ENCODE results near the gene RIPK1. TPM values are rescaled to one million over a fixed set of nuclear protein-coding genes. Genes with fewer than 3 reads are reported as not detected.
"Not testable (repeated sequence)": the region's sequence is repeated elsewhere in the genome, so short reads cannot be mapped to it uniquely, and the experiment has no call there.

Gene RIPK1
- total and polyA plus RNA-seq, 4 donors, result 9.9 to 27.3 (median 22.5) TPM

DNA sequence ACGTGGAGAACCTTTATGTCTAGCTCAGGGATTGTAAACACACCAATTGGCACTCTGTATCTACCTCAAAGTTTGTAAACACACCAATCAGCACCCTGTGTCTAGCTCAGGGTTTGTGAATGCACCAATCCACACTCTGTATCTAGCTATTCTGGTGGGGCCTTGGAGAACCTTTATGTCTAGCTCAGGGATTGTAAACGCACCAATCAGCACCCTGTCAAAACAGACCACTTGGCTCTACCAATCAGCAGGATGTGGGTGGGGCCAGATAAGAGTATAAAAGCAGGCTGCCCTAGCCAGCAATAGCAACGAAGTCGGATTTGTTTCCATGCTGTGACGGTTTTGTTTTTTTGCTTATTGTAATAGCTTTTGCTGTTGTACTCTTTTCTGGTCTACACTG lies 40.1 kb upstream of the RIPK1 start:
- H3K4me3 ChIP-seq (ENCODE audit: low read length in 2 of 2); H3K9me3 ChIP-seq (ENCODE audit: control insufficient read depth, low read length); H3K36me3 ChIP-seq (ENCODE audit: control insufficient read depth in 1 of 2, insufficient read depth in 2 of 2, low read length in 1 of 2); DNase-seq; intact Hi-C loops (cut with DNase I); H3K4me1 ChIP-seq (ENCODE audit: control insufficient read depth in 1 of 2, insufficient read depth in 2 of 2, low read length in 2 of 2); H3K27me3 ChIP-seq (ENCODE audit: control insufficient read depth in 1 of 2, insufficient read depth in 2 of 2, low read length in 1 of 2); H3K27ac ChIP-seq (ENCODE audit: low read depth in 1 of 2, low read length in 2 of 2); ATAC-seq (ENCODE audit: low FRiP score): not testable (repeated sequence)
- WGBS, 2 donors, result 50 to 57% methylated on average over 5 of the region's 5 CpGs

DNA sequence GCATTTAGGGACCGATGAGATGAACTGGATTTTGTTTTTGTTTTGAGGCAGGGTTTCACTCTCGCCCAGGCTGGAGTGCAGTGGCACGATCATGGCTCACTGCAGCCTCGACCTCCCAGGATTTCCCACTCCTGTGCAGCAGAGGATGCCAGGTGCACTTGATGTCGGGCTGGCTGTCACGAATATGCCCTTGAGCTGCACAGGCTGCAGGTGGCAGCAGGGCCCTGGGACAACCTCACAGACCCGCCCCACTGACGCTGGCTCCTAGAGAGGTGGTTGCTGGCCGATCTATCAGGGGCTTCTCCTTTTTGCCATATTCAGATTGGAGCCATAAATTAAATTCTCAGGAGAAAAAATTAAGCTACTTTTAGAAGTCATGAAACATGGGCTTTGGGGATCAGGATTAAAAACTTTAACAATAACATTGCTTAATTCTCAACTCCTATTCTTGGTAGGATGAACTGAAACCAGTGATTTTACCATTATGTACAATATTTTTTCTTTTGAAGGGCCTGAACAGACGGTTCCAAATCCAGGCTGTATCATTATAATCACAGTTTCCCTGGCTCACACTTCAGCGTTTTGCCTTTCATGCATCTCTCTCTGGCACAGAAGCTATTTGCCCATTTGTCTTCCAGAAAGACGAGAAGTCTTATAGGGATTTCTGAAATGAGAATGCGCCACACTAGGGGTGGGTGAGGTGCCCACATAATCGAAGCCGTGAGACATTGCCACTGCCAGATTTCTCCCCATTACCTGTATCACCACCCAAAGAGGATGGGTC lies 36.2 kb upstream of the RIPK1 start:
- ATAC-seq (ENCODE audit: low FRiP score), result no peak

DNA sequence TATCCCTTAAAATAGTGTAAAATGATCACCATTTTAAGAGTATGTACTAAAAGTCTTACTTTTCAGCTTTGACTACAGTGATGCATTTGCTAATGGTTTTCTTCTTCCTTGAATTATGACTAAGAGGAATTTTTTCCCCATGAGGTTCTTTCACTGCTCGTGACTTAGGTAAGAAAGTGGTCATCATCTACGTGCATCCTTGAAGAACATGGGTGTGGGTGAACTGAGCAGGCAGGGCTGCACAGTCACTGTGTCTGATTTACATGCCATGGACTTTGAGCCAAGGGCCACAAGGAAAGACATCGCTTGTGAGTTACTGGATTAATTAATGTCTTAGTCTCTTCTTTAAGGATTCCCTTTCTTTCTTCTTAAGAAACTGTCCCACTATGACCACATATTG lies 35.3 kb upstream of the RIPK1 start:
- DNase-seq (no peak), ATAC-seq (ENCODE audit: low FRiP score) (no peak)
- 94 to 95% methylated on average over 3 of the region's 3 CpGs for WGBS, 2 donors
- Histone ChIP-seq H3K4me1 (ENCODE audit: control insufficient read depth in 1 of 2, insufficient read depth in 2 of 2, low read length in 2 of 2) (no peaks in the 10 kb centered on the region), H3K27me3 (ENCODE audit: control insufficient read depth in 1 of 2, insufficient read depth in 2 of 2, low read length in 1 of 2) (no peaks in the 10 kb centered on the region), H3K9me3 (ENCODE audit: control insufficient read depth, low read length) (no peaks in the 10 kb centered on the region), H3K27ac (ENCODE audit: low read depth in 1 of 2, low read length in 2 of 2) (no peak overlapping the region), H3K36me3 (ENCODE audit: control insufficient read depth in 1 of 2, insufficient read depth in 2 of 2, low read length in 1 of 2) (no peaks in the 10 kb centered on the region), H3K4me3 (ENCODE audit: low read length in 2 of 2) (no peak overlapping the region)
- intact Hi-C loops (cut with DNase I), result no loop called here

More for the DNA sequence above, 36.2 kb upstream of the RIPK1 start:
- Histone ChIP-seq H3K27me3 (ENCODE audit: control insufficient read depth in 1 of 2, insufficient read depth in 2 of 2, low read length in 1 of 2) (no peaks in the 10 kb centered on the region), H3K27ac (ENCODE audit: low read depth in 1 of 2, low read length in 2 of 2) (no peak overlapping the region), H3K4me1 (ENCODE audit: control insufficient read depth in 1 of 2, insufficient read depth in 2 of 2, low read length in 2 of 2) (no peaks in the 10 kb centered on the region), H3K4me3 (ENCODE audit: low read length in 2 of 2) (no peak overlapping the region), H3K36me3 (ENCODE audit: control insufficient read depth in 1 of 2, insufficient read depth in 2 of 2, low read length in 1 of 2) (no peaks in the 10 kb centered on the region), H3K9me3 (ENCODE audit: control insufficient read depth, low read length) (no peaks in the 10 kb centered on the region)
- intact Hi-C loops (cut with DNase I), result no loop called here
- 67 to 76% methylated on average over 15 of the region's 15 CpGs for WGBS, 2 donors
- no peak for DNase-seq

DNA sequence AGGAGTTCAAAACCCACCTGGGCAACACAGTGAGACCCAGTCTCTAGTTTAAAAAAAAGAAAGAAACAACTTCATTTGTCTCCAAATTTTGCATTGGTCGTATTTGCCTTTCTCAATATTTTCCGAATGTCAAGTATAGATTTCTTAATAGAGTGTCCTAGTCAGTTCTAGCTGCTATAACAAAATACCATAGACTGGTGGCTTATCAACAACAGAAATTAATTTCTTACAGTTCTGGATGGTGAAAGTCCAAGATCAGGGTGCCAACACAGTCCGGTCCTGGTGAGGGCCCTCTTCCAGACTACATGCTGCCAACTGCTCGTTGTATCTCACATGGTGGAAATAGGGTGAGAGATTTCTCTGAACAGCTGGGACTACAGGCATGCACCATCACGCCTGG lies 34.6 kb upstream of the RIPK1 start:
- intact Hi-C loops (cut with DNase I), result no loop called here
- H3K4me1 ChIP-seq (ENCODE audit: control insufficient read depth in 1 of 2, insufficient read depth in 2 of 2, low read length in 2 of 2), result no peaks in the 10 kb centered on the region
- H3K27ac ChIP-seq (ENCODE audit: low read depth in 1 of 2, low read length in 2 of 2), result no peak overlapping the region
- H3K4me3 ChIP-seq (ENCODE audit: low read length in 2 of 2), result no peak overlapping the region
- WGBS, 2 donors, result 94 to 95% methylated on average over 5 of the region's 5 CpGs
- DNase-seq (no peak), ATAC-seq (ENCODE audit: low FRiP score) (no peak)
- no peaks in the 10 kb centered on the region for H3K27me3 ChIP-seq (ENCODE audit: control insufficient read depth in 1 of 2, insufficient read depth in 2 of 2, low read length in 1 of 2)
- no peaks in the 10 kb centered on the region for H3K36me3 ChIP-seq (ENCODE audit: control insufficient read depth in 1 of 2, insufficient read depth in 2 of 2, low read length in 1 of 2)
- no peaks in the 10 kb centered on the region for H3K9me3 ChIP-seq (ENCODE audit: control insufficient read depth, low read length)

DNA sequence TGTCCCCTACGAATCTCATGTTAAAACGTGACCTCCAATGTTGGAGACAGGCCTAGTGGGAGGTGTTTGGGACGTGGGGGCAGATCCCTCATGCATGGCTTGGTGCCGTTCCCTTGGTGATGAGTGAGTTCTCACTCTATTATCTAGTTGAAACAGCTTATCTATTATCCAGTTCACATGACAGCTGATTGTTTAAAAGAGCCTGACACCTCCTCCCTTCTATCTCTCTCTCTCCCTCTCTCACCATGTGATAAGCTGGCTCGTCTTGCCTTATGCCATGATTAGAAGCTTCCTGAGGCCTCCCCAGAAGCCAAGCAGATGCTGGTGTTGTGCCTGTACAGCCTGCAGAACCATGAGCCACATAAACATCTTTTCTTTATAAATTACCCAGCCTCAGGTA lies 32.9 kb upstream of the RIPK1 start:
- intact Hi-C loops (cut with DNase I), result no loop called here
- Histone ChIP-seq H3K9me3 (ENCODE audit: control insufficient read depth, low read length) (no peaks in the 10 kb centered on the region), H3K27ac (ENCODE audit: low read depth in 1 of 2, low read length in 2 of 2) (no peak overlapping the region), H3K36me3 (ENCODE audit: control insufficient read depth in 1 of 2, insufficient read depth in 2 of 2, low read length in 1 of 2) (no peaks in the 10 kb centered on the region), H3K4me3 (ENCODE audit: low read length in 2 of 2) (no peak overlapping the region), H3K27me3 (ENCODE audit: control insufficient read depth in 1 of 2, insufficient read depth in 2 of 2, low read length in 1 of 2) (no peaks in the 10 kb centered on the region), H3K4me1 (ENCODE audit: control insufficient read depth in 1 of 2, insufficient read depth in 2 of 2, low read length in 2 of 2) (no peaks in the 10 kb centered on the region)
- DNase-seq, result no peak
- 72 to 75% methylated on average over 5 of the region's 5 CpGs for WGBS, 2 donors
- ATAC-seq (ENCODE audit: low FRiP score), result no peak

DNA sequence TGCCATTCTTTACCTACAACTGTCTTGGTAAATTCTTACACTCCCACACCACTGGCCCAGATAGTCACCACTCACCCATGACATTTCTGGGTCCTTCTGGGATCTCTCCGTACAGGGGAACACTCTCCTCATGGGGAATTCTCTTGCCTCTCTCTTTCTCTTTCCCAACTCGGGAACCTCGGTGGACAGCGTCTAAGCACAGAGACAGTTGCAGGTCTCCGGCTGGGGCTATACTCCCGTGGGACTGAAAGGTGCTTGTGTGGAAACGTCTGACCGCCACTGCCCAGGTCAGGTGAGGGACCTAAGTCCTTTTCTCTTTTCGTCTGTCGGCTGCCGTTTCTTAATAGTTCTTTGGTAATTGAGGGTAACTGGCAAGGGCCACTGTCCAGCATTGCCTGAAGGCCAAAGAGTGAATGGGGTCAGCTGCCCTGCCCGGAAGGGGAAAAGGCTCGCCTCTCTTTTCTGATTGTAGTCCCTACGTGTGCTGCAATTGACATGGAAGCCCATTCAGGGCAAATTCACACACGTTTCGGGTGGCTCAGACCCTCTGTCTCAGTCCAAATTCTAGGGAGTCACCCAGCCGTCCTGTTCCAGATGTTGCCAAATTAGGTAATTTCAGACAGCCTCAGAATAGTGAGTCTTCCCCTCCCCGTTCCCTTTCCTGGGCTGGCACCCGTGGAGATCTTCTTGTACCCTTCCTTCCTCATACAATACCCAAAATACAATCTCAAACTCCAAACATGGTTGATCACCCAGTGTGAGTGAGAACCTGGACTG lies 31.2 kb upstream of the RIPK1 start:
- Histone ChIP-seq H3K9me3 (ENCODE audit: control insufficient read depth, low read length) (no peaks in the 10 kb centered on the region), H3K36me3 (ENCODE audit: control insufficient read depth in 1 of 2, insufficient read depth in 2 of 2, low read length in 1 of 2) (no peaks in the 10 kb centered on the region), H3K27ac (ENCODE audit: low read depth in 1 of 2, low read length in 2 of 2) (no peak overlapping the region), H3K4me3 (ENCODE audit: low read length in 2 of 2) (no peak overlapping the region), H3K27me3 (ENCODE audit: control insufficient read depth in 1 of 2, insufficient read depth in 2 of 2, low read length in 1 of 2) (no peaks in the 10 kb centered on the region), H3K4me1 (ENCODE audit: control insufficient read depth in 1 of 2, insufficient read depth in 2 of 2, low read length in 2 of 2) (no peaks in the 10 kb centered on the region)
- ATAC-seq (ENCODE audit: low FRiP score), result no peak
- WGBS, 2 donors, result 77 to 81% methylated on average over 19 of the region's 19 CpGs
- no peak for DNase-seq
- intact Hi-C loops (cut with DNase I), result no loop called here

DNA sequence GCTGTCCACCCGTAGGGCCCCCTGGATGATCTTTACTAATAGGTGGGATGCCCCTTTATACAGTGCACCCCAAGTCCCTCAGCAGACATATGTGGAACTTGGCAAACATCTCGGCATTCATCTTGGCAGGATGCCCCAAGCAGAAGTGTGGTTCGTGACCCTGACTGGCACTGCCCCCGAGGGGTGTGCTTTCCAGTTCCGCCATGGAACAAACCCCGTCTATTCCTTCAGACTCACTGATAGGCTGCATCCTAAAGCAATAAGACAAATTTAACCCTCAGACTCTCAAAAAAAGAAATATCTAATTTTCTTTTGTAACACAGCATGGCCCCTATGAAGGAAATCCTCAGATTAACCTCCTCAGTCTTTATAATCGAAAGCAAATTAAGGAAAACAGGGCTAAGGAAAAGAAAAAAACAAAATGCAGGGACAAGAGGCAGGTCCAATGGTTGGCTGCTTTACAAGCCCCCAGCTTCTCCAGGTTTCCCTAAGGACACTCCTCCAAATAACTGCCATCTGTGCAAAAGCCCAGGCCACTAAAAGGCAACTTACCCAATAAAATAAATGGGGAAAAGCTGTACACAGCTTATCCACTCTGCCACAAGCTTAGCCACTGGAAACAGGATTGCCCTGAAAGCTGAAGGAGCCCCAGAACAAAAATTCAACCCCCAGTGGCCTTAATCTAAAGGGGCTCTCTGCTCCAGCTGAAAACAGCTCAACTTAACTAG lies 30.5 kb upstream of the RIPK1 start:
- DNase-seq, result no peak
- intact Hi-C loops (cut with DNase I), result no loop called here
- no peak overlapping the region for H3K4me3 ChIP-seq (ENCODE audit: low read length in 2 of 2)
- no peaks in the 10 kb centered on the region for H3K4me1 ChIP-seq (ENCODE audit: control insufficient read depth in 1 of 2, insufficient read depth in 2 of 2, low read length in 2 of 2)
- WGBS, 2 donors, result 49 to 50% methylated on average over 7 of the region's 7 CpGs
- ATAC-seq (ENCODE audit: low FRiP score), result no peak
- H3K9me3 ChIP-seq (ENCODE audit: control insufficient read depth, low read length), result no peaks in the 10 kb centered on the region
- H3K27me3 ChIP-seq (ENCODE audit: control insufficient read depth in 1 of 2, insufficient read depth in 2 of 2, low read length in 1 of 2), result no peaks in the 10 kb centered on the region
- H3K27ac ChIP-seq (ENCODE audit: low read depth in 1 of 2, low read length in 2 of 2), result no peak overlapping the region
- H3K36me3 ChIP-seq (ENCODE audit: control insufficient read depth in 1 of 2, insufficient read depth in 2 of 2, low read length in 1 of 2), result no peaks in the 10 kb centered on the region

DNA sequence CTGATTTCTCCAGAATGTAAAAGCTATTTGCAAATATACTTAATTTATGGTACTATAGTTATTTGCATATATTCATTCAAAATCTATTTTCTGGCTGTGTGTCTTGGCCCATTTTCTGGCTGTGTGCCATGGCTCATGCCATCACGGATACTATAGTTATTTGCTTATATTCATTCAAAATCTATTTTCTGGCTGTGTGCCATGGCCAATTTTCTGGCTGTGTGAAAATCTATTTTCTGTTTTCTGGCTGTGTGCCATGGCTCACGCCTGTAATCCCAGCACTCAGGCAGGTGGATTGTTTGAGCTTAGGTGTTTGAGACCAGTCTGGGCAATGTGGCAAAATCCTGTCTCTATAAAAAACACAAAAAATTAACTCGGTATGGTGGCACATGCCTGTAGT lies 28.9 kb upstream of the RIPK1 start:
- Histone ChIP-seq H3K4me3 (ENCODE audit: low read length in 2 of 2) (no peak overlapping the region), H3K27me3 (ENCODE audit: control insufficient read depth in 1 of 2, insufficient read depth in 2 of 2, low read length in 1 of 2) (no peaks in the 10 kb centered on the region), H3K4me1 (ENCODE audit: control insufficient read depth in 1 of 2, insufficient read depth in 2 of 2, low read length in 2 of 2) (no peaks in the 10 kb centered on the region), H3K27ac (ENCODE audit: low read depth in 1 of 2, low read length in 2 of 2) (no peak overlapping the region), H3K9me3 (ENCODE audit: control insufficient read depth, low read length) (no peaks in the 10 kb centered on the region), H3K36me3 (ENCODE audit: control insufficient read depth in 1 of 2, insufficient read depth in 2 of 2, low read length in 1 of 2) (no peaks in the 10 kb centered on the region)
- ATAC-seq (ENCODE audit: low FRiP score) (no peak), DNase-seq (no peak)
- 56 to 61% methylated on average over 3 of the region's 3 CpGs for WGBS, 2 donors
- intact Hi-C loops (cut with DNase I), result no loop called here

Data from aorta (tissue), 5 donors.